Activated naive CD4-positive, alpha-beta T cell treated with anti-CD3 and anti-CD28 coated beads for 36 hours (primary cell): ENCODE data around the gene STEAP2. TPM values are rescaled to one million over a fixed set of nuclear protein-coding genes. Genes with fewer than 3 reads are reported as not detected.

Experiments
- CTCF ChIA-PET: fragments of 350-600 bp; sonication (Branson Sonifier 250); formaldehyde crosslinking; loops from one replicate; lab custom pipeline; 2021; ENCODE audit warnings: antibody characterized with exemption; lab: Charles Lee
- DNase-seq: peaks from one replicate; pipeline ENCODE4 v3.0.0-alpha.2; 2020
- H3K27ac Mint-ChIP-seq: one replicate; pipeline ENCODE4 v1.8.0; 2021; ENCODE audit warnings: mild to moderate bottlenecking, mixed read lengths
- H3K27me3 Mint-ChIP-seq: one replicate; pipeline ENCODE4 v1.8.0; 2021; ENCODE audit warnings: low read depth, mixed read lengths
- H3K36me3 Mint-ChIP-seq: one replicate; pipeline ENCODE4 v1.8.0; 2021; ENCODE audit warnings: low read depth, mixed read lengths
- H3K4me1 Mint-ChIP-seq: one replicate; pipeline ENCODE4 v1.8.0; 2021; ENCODE audit warnings: low read depth, mixed read lengths
- H3K4me3 Mint-ChIP-seq: one replicate; pipeline ENCODE4 v1.8.0; 2021; ENCODE audit warnings: mild to moderate bottlenecking, moderate library complexity, mixed read lengths
- H3K9me3 Mint-ChIP-seq: one replicate; pipeline ENCODE4 v1.8.0; 2021; ENCODE audit warnings: mixed read lengths
- intact Hi-C: fragments of 100-400 bp; cut with micrococcal nuclease; formaldehyde crosslinking; loops from one replicate; pipeline ENCODE4 v1.15.1; 2023
- total RNA-seq, 2 experiments: library from RNA; stranded (reverse); gene quantifications; one replicate each; pipeline ENCODE4 v1.2.3, GENCODE V29; 2021

The STEAP2 gene
- total RNA-seq, 2 experiments from 2014 or later: not detected

GRCh38 chr7:90225181-90225580 lies 13.6 kb downstream of the STEAP2 start:
- Mint-ChIP-seq H3K4me1 (no peaks in the 10 kb centered on the region), H3K36me3 (no peaks in the 10 kb centered on the region), H3K9me3 (no peaks in the 10 kb centered on the region), H3K27ac (no peak overlapping the region), H3K27me3 (peaks cover 31% of the 10 kb centered on the region), H3K4me3 (no peak overlapping the region)
- DNase-seq: no peak
- CTCF ChIA-PET: no interaction called here
- intact Hi-C loops: no loop called here

- intact Hi-C loops: no loop called here
- Mint-ChIP-seq H3K9me3 (no peaks in the 10 kb centered on the region), H3K36me3 (no peaks in the 10 kb centered on the region), H3K27ac (no peak overlapping the region), H3K27me3 (peaks cover 26% of the 10 kb centered on the region), H3K4me1 (no peaks in the 10 kb centered on the region), H3K4me3 (no peak overlapping the region)
- CTCF ChIA-PET: no interaction called here
- DNase-seq: no peak
Observed at GRCh38 chr7:90225601-90226000, 14.1 kb downstream of the STEAP2 start.

- DNase-seq: no peak
- CTCF ChIA-PET: no interaction called here
- no peaks in the 10 kb centered on the region for H3K36me3 Mint-ChIP-seq
- no peaks in the 10 kb centered on the region for H3K9me3 Mint-ChIP-seq
- no peak overlapping the region for H3K27ac Mint-ChIP-seq
- intact Hi-C loops: no loop called here
- H3K4me1 Mint-ChIP-seq: no peaks in the 10 kb centered on the region
- no peak overlapping the region for H3K4me3 Mint-ChIP-seq
- H3K27me3 Mint-ChIP-seq: peaks cover 18% of the 10 kb centered on the region
Observed at GRCh38 chr7:90227259-90227658, 15.7 kb downstream of the STEAP2 start.

- Mint-ChIP-seq H3K4me1 (no peaks in the 10 kb centered on the region), H3K27ac (no peak overlapping the region), H3K9me3 (no peaks in the 10 kb centered on the region), H3K4me3 (no peak overlapping the region), H3K36me3 (no peaks in the 10 kb centered on the region), H3K27me3 (peaks cover 11% of the 10 kb centered on the region)
- intact Hi-C loops: no loop called here
- no peak for DNase-seq
- CTCF ChIA-PET: no interaction called here
Observed at GRCh38 chr7:90229682-90230081, 18.1 kb downstream of the STEAP2 start.

- Mint-ChIP-seq H3K4me3 (no peak overlapping the region), H3K36me3 (no peaks in the 10 kb centered on the region), H3K4me1 (no peaks in the 10 kb centered on the region), H3K27me3 (peaks cover 8% of the 10 kb centered on the region), H3K27ac (no peak overlapping the region), H3K9me3 (no peaks in the 10 kb centered on the region)
- intact Hi-C loops: no loop called here
- CTCF ChIA-PET: no interaction called here
- DNase-seq: no peak
Observed at GRCh38 chr7:90230834-90231233, 19.3 kb downstream of the STEAP2 start.

GRCh38 chr7:90231304-90231703 lies 19.8 kb downstream of the STEAP2 start:
- intact Hi-C loops: no loop called here
- Mint-ChIP-seq H3K9me3 (no peaks in the 10 kb centered on the region), H3K36me3 (no peaks in the 10 kb centered on the region), H3K4me1 (no peaks in the 10 kb centered on the region), H3K27me3 (peaks cover 8% of the 10 kb centered on the region), H3K4me3 (no peak overlapping the region), H3K27ac (no peak overlapping the region)
- CTCF ChIA-PET: no interaction called here
- no peak for DNase-seq

GRCh38 chr7:90232430-90232829 lies 20.9 kb downstream of the STEAP2 start:
- CTCF ChIA-PET: no interaction called here
- H3K4me3 Mint-ChIP-seq: no peak overlapping the region
- intact Hi-C loops: no loop called here
- no peaks in the 10 kb centered on the region for H3K9me3 Mint-ChIP-seq
- DNase-seq: no peak
- H3K4me1 Mint-ChIP-seq: no peaks in the 10 kb centered on the region
- H3K27me3 Mint-ChIP-seq: peaks cover 4% of the 10 kb centered on the region
- no peak overlapping the region for H3K27ac Mint-ChIP-seq
- H3K36me3 Mint-ChIP-seq: no peaks in the 10 kb centered on the region

- CTCF ChIA-PET: no interaction called here
- H3K27ac Mint-ChIP-seq: no peak overlapping the region
Observed at GRCh38 chr7:90233569-90233968, 22.0 kb downstream of the STEAP2 start.

GRCh38 chr7:90236721-90237289 lies 25.3 kb downstream of the STEAP2 start:
- intact Hi-C loops: no loop called here

More at GRCh38 chr7:90233569-90233968, 22.0 kb downstream of the STEAP2 start:
- H3K4me3 Mint-ChIP-seq: no peak overlapping the region
- no peaks in the 10 kb centered on the region for H3K36me3 Mint-ChIP-seq
- no peaks in the 10 kb centered on the region for H3K9me3 Mint-ChIP-seq
- DNase-seq: no peak
- no peaks in the 10 kb centered on the region for H3K4me1 Mint-ChIP-seq
- intact Hi-C loops: no loop called here
- H3K27me3 Mint-ChIP-seq: peaks cover 6% of the 10 kb centered on the region

GRCh38 chr7:90238022-90238421 lies 26.5 kb downstream of the STEAP2 start:
- CTCF ChIA-PET: interaction anchor here (0.5 kb wide), 1 partner anchor 123 kb away, joined by 4 read pairs; no protein-coding TSS in a partner anchor
- intact Hi-C loops: no loop called here
- Mint-ChIP-seq H3K9me3 (no peaks in the 10 kb centered on the region), H3K27me3 (peaks cover 4% of the 10 kb centered on the region), H3K27ac (no peak overlapping the region), H3K4me1 (no peaks in the 10 kb centered on the region), H3K36me3 (no peaks in the 10 kb centered on the region), H3K4me3 (no peak overlapping the region)
- DNase-seq: no peak

More at GRCh38 chr7:90236721-90237289, 25.3 kb downstream of the STEAP2 start:
- H3K27me3 Mint-ChIP-seq: peaks cover 6% of the 10 kb centered on the region
- no peaks in the 10 kb centered on the region for H3K9me3 Mint-ChIP-seq
- H3K27ac Mint-ChIP-seq: no peak overlapping the region
- DNase-seq: no peak
- CTCF ChIA-PET: no interaction called here
- H3K4me3 Mint-ChIP-seq: no peak overlapping the region
- no peaks in the 10 kb centered on the region for H3K4me1 Mint-ChIP-seq
- no peaks in the 10 kb centered on the region for H3K36me3 Mint-ChIP-seq

- Mint-ChIP-seq H3K4me3 (no peak overlapping the region), H3K4me1 (no peaks in the 10 kb centered on the region), H3K27ac (no peak overlapping the region), H3K9me3 (no peaks in the 10 kb centered on the region), H3K27me3 (peaks cover 7% of the 10 kb centered on the region), H3K36me3 (no peaks in the 10 kb centered on the region)
- CTCF ChIA-PET: no interaction called here
- DNase-seq: no peak
- intact Hi-C loops: no loop called here
Observed at GRCh38 chr7:90238583-90238982, 27.0 kb downstream of the STEAP2 start.

GRCh38 chr7:90239050-90239449 lies 27.5 kb downstream of the STEAP2 start:
- H3K27me3 Mint-ChIP-seq: peaks cover 9% of the 10 kb centered on the region
- no peak overlapping the region for H3K4me3 Mint-ChIP-seq
- CTCF ChIA-PET: no interaction called here
- H3K36me3 Mint-ChIP-seq: no peaks in the 10 kb centered on the region
- intact Hi-C loops: no loop called here
- H3K4me1 Mint-ChIP-seq: peaks cover under 1% of the 10 kb centered on the region
- no peak for DNase-seq
- H3K27ac Mint-ChIP-seq: no peak overlapping the region
- H3K9me3 Mint-ChIP-seq: no peaks in the 10 kb centered on the region

- CTCF ChIA-PET: no interaction called here
- intact Hi-C loops: loop anchor here (10.0 kb wide), 1 partner anchor 1025 kb away; the partner anchor contains the start of gene FZD1
- Mint-ChIP-seq H3K4me1 (peaks cover 6% of the 10 kb centered on the region), H3K27me3 (peaks cover 13% of the 10 kb centered on the region), H3K36me3 (no peaks in the 10 kb centered on the region), H3K27ac (no peak overlapping the region), H3K9me3 (no peaks in the 10 kb centered on the region), H3K4me3 (no peak overlapping the region)
- no peak for DNase-seq
Observed at GRCh38 chr7:90239625-90240228, 28.2 kb downstream of the STEAP2 start.
